ENCODE results near the gene NUDT7. TPM values are rescaled to one million over a fixed set of nuclear protein-coding genes. Genes with fewer than 3 reads are reported as not detected.

Gene NUDT7
- total RNA-seq, 1 donor from 2014 or later: 2.0 TPM

DNA sequence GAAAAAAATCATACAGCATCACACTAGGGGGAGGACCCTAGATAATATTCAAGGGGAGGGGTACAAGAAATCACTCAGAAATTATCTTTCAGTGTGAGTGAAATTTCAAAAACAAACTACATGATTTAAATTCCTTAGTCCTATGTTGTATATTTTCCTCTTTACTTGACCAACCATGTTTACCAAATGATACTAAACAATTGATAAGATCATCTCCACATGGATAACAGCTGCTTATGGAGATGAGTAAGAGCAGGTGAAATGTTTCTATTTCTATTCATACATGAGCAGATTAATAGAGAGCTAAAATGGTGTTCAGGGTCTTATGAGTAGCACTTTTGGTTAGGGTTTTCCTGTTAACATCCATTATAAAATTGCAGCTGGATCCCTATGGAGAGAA lies 58.8 kb downstream of the NUDT7 start:
- no peaks in the 10 kb centered on the region for H3K36me3 ChIP-seq (ENCODE audit: control insufficient read depth, insufficient read depth, low read length)
- TF ChIP-seq CTCF (IDR thresholded peaks at IDR 0.05; ENCODE audit: insufficient read depth, low read length, poor library complexity, severe bottlenecking): no peak
- H3K27me3 ChIP-seq (ENCODE audit: control insufficient read depth, insufficient read depth, low read length): no peaks in the 10 kb centered on the region
- no peak overlapping the region for H3K4me3 ChIP-seq (ENCODE audit: low read depth, low read length)
- no peak for DNase-seq (ENCODE audit: low read depth)

GRCh38 chr16:77782694-77783093 lies 60.4 kb downstream of the NUDT7 start:
- H3K4me3 ChIP-seq (ENCODE audit: low read depth, low read length): no peak overlapping the region
- DNase-seq (ENCODE audit: low read depth): no peak
- TF ChIP-seq CTCF (IDR thresholded peaks at IDR 0.05; ENCODE audit: insufficient read depth, low read length, poor library complexity, severe bottlenecking): peak; percentile 28

GRCh38 chr16:77784441-77785372 lies 62.4 kb downstream of the NUDT7 start:
- H3K4me3 ChIP-seq (ENCODE audit: low read depth, low read length): no peak overlapping the region
- H3K27me3 ChIP-seq (ENCODE audit: control insufficient read depth, insufficient read depth, low read length): peaks cover 16% of the 10 kb centered on the region
- TF ChIP-seq CTCF (IDR thresholded peaks at IDR 0.05; ENCODE audit: insufficient read depth, low read length, poor library complexity, severe bottlenecking): peak; percentile 16
- H3K36me3 ChIP-seq (ENCODE audit: control insufficient read depth, insufficient read depth, low read length): no peaks in the 10 kb centered on the region
- DNase-seq (ENCODE audit: low read depth): no peak

More at GRCh38 chr16:77782694-77783093, 60.4 kb downstream of the NUDT7 start:
- Histone ChIP-seq H3K27me3 (ENCODE audit: control insufficient read depth, insufficient read depth, low read length) (no peaks in the 10 kb centered on the region), H3K36me3 (ENCODE audit: control insufficient read depth, insufficient read depth, low read length) (no peaks in the 10 kb centered on the region)

DNA sequence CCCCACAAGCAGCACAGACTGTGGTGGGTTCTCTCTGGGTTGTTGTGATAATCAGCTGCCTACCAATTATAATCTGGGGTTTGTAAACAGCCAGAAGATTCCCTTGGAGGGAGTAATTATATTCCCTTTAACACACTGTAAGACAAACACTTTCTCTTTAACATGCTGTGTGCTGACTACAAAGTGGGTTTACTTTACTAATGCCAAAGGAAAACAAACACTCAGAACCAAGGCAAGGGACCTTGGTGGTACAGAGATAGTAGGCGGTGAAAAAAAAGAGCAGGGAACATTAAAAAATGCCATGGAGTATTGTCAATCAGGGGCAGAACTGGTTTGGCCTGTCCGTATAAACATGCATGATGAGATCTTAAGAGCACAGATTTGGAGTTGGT lies 63.1 kb downstream of the NUDT7 start:
- TF ChIP-seq CTCF (IDR thresholded peaks at IDR 0.05; ENCODE audit: insufficient read depth, low read length, poor library complexity, severe bottlenecking): no peak
- Histone ChIP-seq H3K36me3 (ENCODE audit: control insufficient read depth, insufficient read depth, low read length) (no peaks in the 10 kb centered on the region), H3K27me3 (ENCODE audit: control insufficient read depth, insufficient read depth, low read length) (peaks cover 18% of the 10 kb centered on the region), H3K4me3 (ENCODE audit: low read depth, low read length) (no peak overlapping the region)
- no peak for DNase-seq (ENCODE audit: low read depth)

- H3K27me3 ChIP-seq (ENCODE audit: control insufficient read depth, insufficient read depth, low read length): peaks cover 18% of the 10 kb centered on the region
- no peak overlapping the region for H3K4me3 ChIP-seq (ENCODE audit: low read depth, low read length)
- no peaks in the 10 kb centered on the region for H3K36me3 ChIP-seq (ENCODE audit: control insufficient read depth, insufficient read depth, low read length)
- no peak for TF ChIP-seq CTCF (IDR thresholded peaks at IDR 0.05; ENCODE audit: insufficient read depth, low read length, poor library complexity, severe bottlenecking)
- no peak for DNase-seq (ENCODE audit: low read depth)
These were observed 64.0 kb downstream of the NUDT7 start for GRCh38 chr16:77786186-77786847.
